ENCODE data around the gene PROK2. TPM values are rescaled to one million over a fixed set of nuclear protein-coding genes. Genes with fewer than 3 reads are reported as not detected.

The PROK2 gene
- total RNA-seq, 2 experiments from 2014 or later, result not detected

GRCh38 chr3:71780430-71780829, 4.5 kb downstream of the PROK2 start:
- ATAC-seq (ENCODE audit: low read depth) (no peak), DNase-seq (no peak)
- H3K4me1 Mint-ChIP-seq, result peaks cover 23% of the 10 kb centered on the region
- H3K27me3 Mint-ChIP-seq, result peaks cover 60% of the 10 kb centered on the region
- no peaks in the 10 kb centered on the region for H3K36me3 Mint-ChIP-seq
- H3K27ac Mint-ChIP-seq, result no peak overlapping the region
- H3K4me3 Mint-ChIP-seq, result no peak overlapping the region
- H3K9me3 Mint-ChIP-seq, result no peaks in the 10 kb centered on the region
- POLR2A ChIA-PET, result no interaction called here

GRCh38 chr3:71779674-71780377, 5.1 kb downstream of the PROK2 start:
- no peak overlapping the region for H3K27ac Mint-ChIP-seq
- POLR2A ChIA-PET, result no interaction called here
- H3K36me3 Mint-ChIP-seq, result no peaks in the 10 kb centered on the region
- H3K4me3 Mint-ChIP-seq, result no peak overlapping the region
- DNase-seq, result no peak
- H3K4me1 Mint-ChIP-seq, result peaks cover 21% of the 10 kb centered on the region
- H3K27me3 Mint-ChIP-seq, result peaks cover 58% of the 10 kb centered on the region
- H3K9me3 Mint-ChIP-seq, result no peaks in the 10 kb centered on the region
- ATAC-seq (ENCODE audit: low read depth), result no peak

- peaks cover 47% of the 10 kb centered on the region for H3K27me3 Mint-ChIP-seq
- H3K9me3 Mint-ChIP-seq, result no peaks in the 10 kb centered on the region
- H3K4me1 Mint-ChIP-seq, result peaks cover 13% of the 10 kb centered on the region
- H3K27ac Mint-ChIP-seq, result no peak overlapping the region
- H3K4me3 Mint-ChIP-seq, result no peak overlapping the region
- ATAC-seq (ENCODE audit: low read depth) (no peak), DNase-seq (no peak)
- POLR2A ChIA-PET, result interaction anchor here (0.6 kb wide), 1 partner anchor 11 kb away, joined by 3 read pairs; no protein-coding TSS in a partner anchor
- H3K36me3 Mint-ChIP-seq, result no peaks in the 10 kb centered on the region
Measured at GRCh38 chr3:71778353-71778752, 6.6 kb downstream of the PROK2 start.

GRCh38 chr3:71776538-71776937, 8.4 kb downstream of the PROK2 start:
- Mint-ChIP-seq H3K4me3 (no peak overlapping the region), H3K4me1 (peaks cover 13% of the 10 kb centered on the region), H3K36me3 (no peaks in the 10 kb centered on the region), H3K9me3 (no peaks in the 10 kb centered on the region), H3K27me3 (peaks cover 32% of the 10 kb centered on the region), H3K27ac (no peak overlapping the region)
- DNase-seq (no peak), ATAC-seq (ENCODE audit: low read depth) (no peak)
- POLR2A ChIA-PET, result no interaction called here

- Mint-ChIP-seq H3K27ac (no peak overlapping the region), H3K9me3 (no peaks in the 10 kb centered on the region), H3K36me3 (no peaks in the 10 kb centered on the region), H3K27me3 (peaks cover 20% of the 10 kb centered on the region), H3K4me1 (no peaks in the 10 kb centered on the region), H3K4me3 (no peak overlapping the region)
- POLR2A ChIA-PET, result no interaction called here
- DNase-seq (no peak), ATAC-seq (ENCODE audit: low read depth) (no peak)
Measured at GRCh38 chr3:71771884-71772283, 13.1 kb downstream of the PROK2 start.

- POLR2A ChIA-PET, result no interaction called here
- no peak overlapping the region for H3K27ac Mint-ChIP-seq
- no peaks in the 10 kb centered on the region for H3K4me1 Mint-ChIP-seq
Measured at GRCh38 chr3:71771126-71771525, 13.8 kb downstream of the PROK2 start.

GRCh38 chr3:71763426-71763825, 21.5 kb downstream of the PROK2 start:
- H3K4me3 Mint-ChIP-seq, result no peak overlapping the region
- no peak overlapping the region for H3K27ac Mint-ChIP-seq
- peaks cover 23% of the 10 kb centered on the region for H3K27me3 Mint-ChIP-seq
- ATAC-seq (ENCODE audit: low read depth) (no peak), DNase-seq (no peak)
- no peaks in the 10 kb centered on the region for H3K9me3 Mint-ChIP-seq
- POLR2A ChIA-PET, result no interaction called here
- no peaks in the 10 kb centered on the region for H3K36me3 Mint-ChIP-seq
- no peaks in the 10 kb centered on the region for H3K4me1 Mint-ChIP-seq

More at GRCh38 chr3:71771126-71771525, 13.8 kb downstream of the PROK2 start:
- Mint-ChIP-seq H3K27me3 (peaks cover 15% of the 10 kb centered on the region), H3K4me3 (no peak overlapping the region), H3K36me3 (no peaks in the 10 kb centered on the region), H3K9me3 (no peaks in the 10 kb centered on the region)
- DNase-seq, result no peak
- no peak for ATAC-seq (ENCODE audit: low read depth)

- Mint-ChIP-seq H3K27me3 (peaks cover 40% of the 10 kb centered on the region), H3K9me3 (no peaks in the 10 kb centered on the region), H3K4me3 (no peak overlapping the region), H3K27ac (no peak overlapping the region), H3K36me3 (no peaks in the 10 kb centered on the region), H3K4me1 (no peaks in the 10 kb centered on the region)
- POLR2A ChIA-PET, result no interaction called here
- DNase-seq (no peak), ATAC-seq (ENCODE audit: low read depth) (no peak)
Measured at GRCh38 chr3:71760140-71760539, 24.8 kb downstream of the PROK2 start.

GRCh38 chr3:71759401-71759800, 25.5 kb downstream of the PROK2 start:
- H3K36me3 Mint-ChIP-seq, result no peaks in the 10 kb centered on the region
- POLR2A ChIA-PET, result no interaction called here
- ATAC-seq (ENCODE audit: low read depth) (no peak), DNase-seq (no peak)
- H3K27me3 Mint-ChIP-seq, result peaks cover 45% of the 10 kb centered on the region
- H3K4me3 Mint-ChIP-seq, result no peak overlapping the region
- H3K27ac Mint-ChIP-seq, result no peak overlapping the region
- peaks cover 1% of the 10 kb centered on the region for H3K4me1 Mint-ChIP-seq
- no peaks in the 10 kb centered on the region for H3K9me3 Mint-ChIP-seq

- H3K27me3 Mint-ChIP-seq, result peaks cover 43% of the 10 kb centered on the region
- H3K9me3 Mint-ChIP-seq, result no peaks in the 10 kb centered on the region
- peaks cover 1% of the 10 kb centered on the region for H3K4me1 Mint-ChIP-seq
- POLR2A ChIA-PET, result interaction anchor here (0.6 kb wide), 1 partner anchor 749 kb away, joined by 3 read pairs; no protein-coding TSS in a partner anchor
- DNase-seq (no peak), ATAC-seq (ENCODE audit: low read depth) (no peak)
- H3K36me3 Mint-ChIP-seq, result no peaks in the 10 kb centered on the region
- no peak overlapping the region for H3K4me3 Mint-ChIP-seq
- no peak overlapping the region for H3K27ac Mint-ChIP-seq
Measured at GRCh38 chr3:71758091-71758490, 26.9 kb downstream of the PROK2 start.

- Mint-ChIP-seq H3K4me1 (peaks cover 2% of the 10 kb centered on the region), H3K4me3 (peak overlapping the region; percentile 21), H3K27ac (no peak overlapping the region), H3K36me3 (no peaks in the 10 kb centered on the region), H3K9me3 (no peaks in the 10 kb centered on the region), H3K27me3 (peaks cover 59% of the 10 kb centered on the region)
- no peak for DNase-seq
- POLR2A ChIA-PET, result no interaction called here
- ATAC-seq (ENCODE audit: low read depth), result no peak
Measured at GRCh38 chr3:71754610-71755253, 30.2 kb downstream of the PROK2 start.

GRCh38 chr3:71753701-71754609, 31.0 kb downstream of the PROK2 start, which contains the start of gene GPR27:
GPR27 (plus strand) TSS chr3:71753855; CDS start chr3:71754050, 195 bp downstream.
- no peaks in the 10 kb centered on the region for H3K9me3 Mint-ChIP-seq
- ATAC-seq (ENCODE audit: low read depth) (peak; percentile 67), DNase-seq (peak; percentile 56)
- POLR2A ChIA-PET, result no interaction called here
- peak within 1 kb of the TSS; percentile 16 for H3K4me3 Mint-ChIP-seq
- peaks cover 2% of the 10 kb centered on the region for H3K4me1 Mint-ChIP-seq
- peaks cover 60% of the 10 kb centered on the region for H3K27me3 Mint-ChIP-seq
- no peaks in the 10 kb centered on the region for H3K36me3 Mint-ChIP-seq
- H3K27ac Mint-ChIP-seq, result no peak within 1 kb of the TSS

- POLR2A ChIA-PET, result no interaction called here
- DNase-seq (no peak), ATAC-seq (ENCODE audit: low read depth) (no peak)
- Mint-ChIP-seq H3K27ac (no peak overlapping the region), H3K4me1 (peaks cover 2% of the 10 kb centered on the region), H3K27me3 (peaks cover 63% of the 10 kb centered on the region), H3K4me3 (peak overlapping the region; percentile 16), H3K36me3 (no peaks in the 10 kb centered on the region), H3K9me3 (no peaks in the 10 kb centered on the region)
Measured at GRCh38 chr3:71752831-71753700, 31.9 kb downstream of the PROK2 start.
